DMS114 treated with DMSO at 0.1 percent for 48 hours (cell line): Measurements from ENCODE around the gene PAX8.

ENCODE experiments used
- DNase-seq: peaks from one replicate; lab custom pipeline; 2025; ENCODE audit not compliant: unreplicated experiment; lab: John Stamatoyannopoulos, UW

Gene PAX8

DNA sequence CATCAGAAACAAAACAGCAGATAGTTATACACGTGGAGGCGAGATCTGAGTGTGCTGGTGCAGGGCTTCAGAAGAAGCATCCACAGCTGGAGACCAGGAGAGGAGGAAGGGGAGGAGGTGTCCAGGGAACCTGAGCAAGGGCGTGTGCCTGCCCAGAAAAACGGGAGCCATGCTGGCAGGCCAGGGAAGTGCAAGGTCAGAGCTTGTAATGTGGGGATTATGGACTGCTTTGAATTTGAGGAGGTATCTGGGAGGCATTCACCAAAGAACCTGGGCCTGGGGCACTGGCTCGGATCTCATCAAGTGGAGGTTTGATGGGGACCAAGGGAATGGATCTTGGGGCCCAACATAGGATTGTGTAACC lies 92.3 kb downstream of the PAX8 start:
- no peak for DNase-seq

DNA sequence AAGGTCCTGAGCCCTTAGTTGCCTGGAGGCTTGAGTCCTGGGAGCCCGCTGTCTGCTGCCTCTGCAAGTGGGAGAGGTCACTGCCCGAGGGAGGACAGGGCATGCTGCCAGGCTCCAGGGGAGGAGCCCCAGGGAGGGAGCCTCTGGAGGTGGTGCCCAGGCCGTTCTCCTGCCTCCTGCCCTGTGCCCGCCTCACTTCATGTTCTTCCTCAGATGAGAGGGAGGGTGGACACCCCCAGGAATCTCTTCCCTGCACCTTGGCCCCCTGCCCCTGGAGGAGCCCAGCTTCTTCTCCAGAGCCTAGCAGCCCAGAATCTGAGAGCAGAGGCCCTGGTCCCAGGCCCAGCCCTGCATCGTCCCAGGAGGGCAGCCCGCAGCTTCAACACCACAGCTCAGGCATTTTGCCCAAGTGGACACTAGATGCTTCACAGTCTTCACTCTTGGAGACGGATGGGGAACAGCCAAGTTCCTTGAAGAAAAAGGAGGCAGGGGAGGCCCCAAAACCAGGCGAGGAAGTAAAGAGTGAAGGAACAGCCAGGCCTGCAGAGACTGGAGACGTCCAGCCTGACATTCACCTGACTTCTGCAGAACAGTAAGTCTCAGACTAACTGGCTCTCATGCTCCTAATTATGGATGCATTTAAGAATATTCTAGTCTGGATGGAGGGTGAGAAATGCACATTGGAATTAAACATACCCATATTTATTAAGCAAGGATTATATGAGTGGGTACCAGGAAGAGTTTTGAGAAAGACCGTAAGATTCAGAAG lies 92.9 kb downstream of the PAX8 start:
- DNase-seq: no peak

DNA sequence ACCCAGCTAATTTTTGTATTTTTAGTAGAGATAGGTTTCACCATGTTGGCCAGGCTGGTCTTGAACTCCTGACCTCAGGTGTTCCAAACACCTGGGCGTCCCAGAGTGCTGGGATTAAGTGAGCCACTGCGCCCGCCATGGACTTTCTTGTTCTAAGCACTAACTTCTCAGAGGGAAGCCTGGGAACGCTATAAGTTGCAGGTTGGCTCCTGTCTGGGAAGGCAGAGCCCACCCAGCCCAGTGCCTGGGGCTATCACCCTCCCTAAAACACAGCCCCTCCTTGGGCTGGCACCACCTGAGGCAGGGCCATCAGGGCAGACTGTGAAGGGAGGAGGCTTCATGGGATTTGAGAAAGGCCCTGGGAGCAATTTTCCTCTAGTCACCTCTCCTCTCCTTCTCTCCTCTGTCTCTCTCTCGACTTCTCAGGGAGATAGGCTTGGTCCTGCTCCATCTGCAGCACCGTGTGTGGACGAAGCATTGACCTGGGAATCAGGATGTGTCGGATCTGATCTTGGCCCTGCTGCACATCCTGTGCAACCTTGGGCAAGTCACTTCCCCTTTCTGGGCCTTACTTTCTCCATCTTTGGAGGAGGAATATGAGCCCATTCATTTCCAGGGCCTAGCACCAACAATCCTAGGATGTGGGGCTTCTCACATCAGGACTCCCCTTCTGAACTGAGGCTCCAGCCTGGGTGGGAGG lies 94.0 kb downstream of the PAX8 start:
- DNase-seq: no peak

DNA sequence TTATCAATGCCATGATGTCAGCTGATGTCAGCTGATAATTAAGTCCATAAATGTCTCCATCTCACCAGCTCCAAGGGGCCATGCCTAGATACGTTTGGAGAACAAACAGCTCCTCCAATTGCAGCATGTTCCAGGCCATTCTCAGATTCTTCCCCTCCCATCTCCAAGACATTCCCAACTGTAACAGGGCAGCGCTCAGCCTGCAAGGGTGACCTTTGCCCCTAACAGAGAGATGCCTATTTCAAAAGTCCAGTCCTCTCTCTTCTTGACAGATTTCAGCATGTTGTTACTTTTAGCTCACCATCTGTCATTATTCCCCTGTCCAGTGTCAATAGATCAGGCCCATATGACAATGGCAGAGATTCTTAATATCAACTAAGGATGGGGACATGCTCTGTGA lies 95.0 kb downstream of the PAX8 start:
- DNase-seq: no peak

DNA sequence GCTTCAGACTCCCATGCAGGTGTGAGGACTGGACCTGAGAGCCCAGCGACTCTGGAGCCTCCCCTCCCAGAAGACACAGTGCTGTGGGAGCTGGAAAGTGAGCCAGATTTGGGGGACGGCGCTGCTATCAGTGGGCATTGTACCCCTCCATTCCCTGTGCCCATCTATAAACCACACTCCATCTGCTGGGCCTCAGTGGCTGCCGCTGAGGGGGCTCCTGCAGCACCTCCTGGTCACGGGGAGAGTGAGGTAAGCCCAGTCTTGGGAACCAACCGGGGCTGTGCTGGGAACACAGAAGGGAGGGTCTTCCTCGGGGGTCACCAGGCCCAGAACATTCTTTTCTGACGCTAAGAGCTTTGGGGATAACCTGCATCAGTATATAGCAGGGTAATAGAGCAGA lies 95.5 kb downstream of the PAX8 start:
- DNase-seq: no peak

DNA sequence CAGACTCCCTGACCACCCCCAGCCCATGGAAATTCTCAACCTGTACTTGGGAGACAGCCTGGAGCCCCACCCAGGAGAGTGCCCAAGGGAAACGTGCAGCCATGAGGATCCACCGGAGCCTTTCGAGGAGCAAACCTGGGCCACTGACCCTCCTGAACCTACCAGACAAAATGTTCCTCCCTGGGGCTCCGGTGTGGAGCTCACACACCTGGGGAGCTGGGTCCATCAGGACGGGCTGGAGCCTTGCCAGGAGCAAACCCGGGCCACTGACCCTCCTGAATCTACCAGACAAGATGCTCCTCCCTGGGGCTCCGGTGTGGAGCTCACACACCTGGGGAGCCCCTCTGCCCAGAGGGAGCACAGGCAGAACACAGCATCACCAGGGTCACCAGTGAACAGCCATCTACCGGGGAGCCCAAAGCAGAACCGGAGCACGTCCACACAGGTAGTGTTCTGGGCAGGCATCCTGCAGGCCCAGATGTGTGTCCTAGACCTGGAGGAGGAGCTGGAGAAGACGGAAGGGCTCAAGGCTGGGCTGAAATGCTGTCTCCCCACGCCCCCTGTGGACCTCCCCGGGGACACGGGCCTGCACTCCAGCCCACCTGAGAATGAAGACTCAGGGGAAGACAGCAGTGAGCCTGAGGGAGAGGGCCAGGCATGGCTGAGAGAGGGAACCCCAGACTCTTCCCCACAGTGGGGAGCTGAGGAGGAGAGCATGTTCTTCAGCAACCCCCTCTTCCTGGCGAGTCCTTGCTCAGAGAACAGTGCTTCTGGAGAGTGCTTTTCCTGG lies 96.1 kb downstream of the PAX8 start:
- DNase-seq: no peak

DNA sequence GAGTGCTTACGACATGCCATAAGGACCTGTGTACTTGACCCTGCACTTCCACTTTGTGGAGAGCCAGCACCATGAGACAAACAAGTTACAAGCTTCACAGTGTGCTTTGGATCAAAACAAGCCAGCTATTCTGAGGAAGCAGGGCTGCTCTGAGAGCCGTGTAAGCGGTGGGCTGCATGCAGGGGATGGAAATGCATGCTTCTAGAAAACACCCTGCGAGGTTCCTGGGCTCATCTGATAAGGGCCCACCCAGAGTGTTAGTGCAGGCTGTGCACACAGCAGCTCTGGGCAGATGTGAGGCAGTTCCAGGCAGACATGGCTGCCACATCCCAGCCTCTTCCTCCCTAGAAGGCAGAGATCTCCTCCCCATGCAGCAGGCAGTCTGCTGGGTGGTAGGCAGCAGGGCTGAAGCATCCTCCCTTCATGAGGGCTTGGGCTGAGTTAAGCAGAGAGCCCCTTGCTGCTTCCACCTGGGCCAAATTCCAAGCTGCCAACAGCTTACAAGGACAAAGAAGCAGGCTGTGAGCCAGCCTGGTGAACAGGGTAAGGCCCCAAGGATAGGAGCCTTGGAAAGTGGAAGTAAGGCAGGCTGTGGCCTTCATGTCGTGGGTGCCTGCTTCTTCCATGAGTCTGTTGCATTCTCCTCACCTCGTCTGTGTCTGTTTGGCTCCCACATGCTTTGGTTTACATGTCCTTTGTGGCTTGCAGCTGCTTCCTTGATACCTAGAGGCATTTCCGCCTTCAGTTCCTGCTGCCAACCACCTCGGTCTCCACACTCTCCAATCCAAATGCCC lies 97.3 kb downstream of the PAX8 start:
- DNase-seq: no peak

DNA sequence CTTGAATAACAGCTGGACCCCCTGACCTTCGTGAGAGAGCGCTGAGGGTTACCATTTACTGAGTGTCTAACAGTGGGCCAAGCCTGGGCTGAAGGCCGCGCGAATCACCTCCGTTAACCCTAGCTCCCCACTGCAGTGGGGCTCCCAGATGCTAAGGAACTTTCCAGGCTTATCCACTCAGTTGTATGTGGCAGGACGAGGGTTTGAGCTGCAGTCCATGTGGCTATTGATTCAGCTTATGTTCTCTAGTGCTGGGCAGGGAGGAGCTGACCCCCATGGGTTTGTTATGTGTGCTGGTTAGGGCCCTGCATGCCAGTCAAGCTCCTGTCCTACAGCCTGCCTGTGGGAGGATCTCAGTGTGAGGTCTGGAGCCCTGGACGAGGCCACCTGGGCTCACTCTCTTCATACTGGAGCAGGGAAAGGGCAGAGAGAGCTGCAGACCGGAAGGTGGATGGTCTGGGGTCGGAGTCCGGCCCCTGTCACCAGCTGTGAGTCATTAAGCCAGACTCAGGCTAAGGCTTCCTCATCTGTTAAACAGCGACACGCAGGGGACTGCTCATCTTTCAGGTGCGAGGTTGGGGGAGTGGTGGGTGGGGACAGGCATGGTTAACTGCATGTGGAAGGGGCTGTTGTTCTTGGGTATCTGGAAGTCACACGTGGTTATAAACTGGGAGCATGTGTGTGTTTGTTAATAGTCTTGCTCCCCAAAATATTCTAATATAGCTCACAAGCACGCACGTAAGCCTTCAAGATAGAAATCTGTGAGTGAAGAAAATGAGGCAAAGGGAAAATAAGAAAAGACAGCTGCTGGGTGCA lies 98.4 kb downstream of the PAX8 start:
- no peak for DNase-seq

DNA sequence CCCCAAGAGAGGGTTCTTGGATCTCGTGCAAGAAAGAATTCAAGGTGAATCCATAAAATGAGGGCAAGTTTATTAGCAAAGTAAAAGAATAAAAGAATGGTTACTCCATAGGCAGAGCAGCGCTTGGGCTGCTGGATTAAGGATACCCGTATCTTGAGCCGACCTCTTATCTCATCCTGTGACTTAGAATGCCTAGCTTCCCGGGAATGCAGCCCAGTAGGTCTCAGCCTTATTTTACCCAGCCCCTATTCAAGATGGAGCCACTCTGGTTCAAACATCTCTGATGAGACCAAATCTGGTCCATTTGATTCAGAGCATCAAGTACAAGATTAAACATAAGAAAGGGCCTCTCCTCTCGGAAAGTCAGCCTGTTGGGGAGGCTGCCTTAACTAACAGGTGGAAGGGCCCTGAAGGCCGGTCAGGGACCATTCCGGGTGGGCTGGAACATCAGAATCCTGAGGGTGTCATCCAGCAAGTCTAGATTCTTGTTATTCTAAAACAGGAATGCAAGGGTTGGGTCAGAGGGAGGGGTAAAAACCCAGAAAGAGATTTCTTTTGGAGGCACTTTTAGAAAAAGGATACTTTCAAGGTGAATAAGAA lies 99.2 kb downstream of the PAX8 start:
- no peak for DNase-seq

DNA sequence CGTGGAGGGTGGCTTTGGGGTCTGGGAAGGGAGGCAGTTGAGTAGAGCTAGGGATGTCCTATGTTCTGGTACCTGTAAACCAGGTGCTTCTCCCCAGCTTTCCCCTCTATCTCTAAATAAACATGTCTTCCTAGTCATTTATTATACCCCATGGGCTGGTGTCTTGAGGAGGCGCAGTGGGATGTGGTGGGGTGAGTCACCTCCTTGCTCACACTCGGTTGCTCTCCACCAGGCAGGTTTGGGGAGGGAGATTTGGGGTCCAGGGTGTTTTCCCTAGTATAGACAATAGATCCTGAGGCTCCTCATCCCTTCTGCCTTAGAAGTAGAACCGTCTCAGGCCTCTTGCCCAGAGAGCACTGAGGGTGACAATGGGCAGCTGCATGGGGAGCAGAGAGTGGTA lies 99.8 kb downstream of the PAX8 start:
- no peak for DNase-seq

DNA sequence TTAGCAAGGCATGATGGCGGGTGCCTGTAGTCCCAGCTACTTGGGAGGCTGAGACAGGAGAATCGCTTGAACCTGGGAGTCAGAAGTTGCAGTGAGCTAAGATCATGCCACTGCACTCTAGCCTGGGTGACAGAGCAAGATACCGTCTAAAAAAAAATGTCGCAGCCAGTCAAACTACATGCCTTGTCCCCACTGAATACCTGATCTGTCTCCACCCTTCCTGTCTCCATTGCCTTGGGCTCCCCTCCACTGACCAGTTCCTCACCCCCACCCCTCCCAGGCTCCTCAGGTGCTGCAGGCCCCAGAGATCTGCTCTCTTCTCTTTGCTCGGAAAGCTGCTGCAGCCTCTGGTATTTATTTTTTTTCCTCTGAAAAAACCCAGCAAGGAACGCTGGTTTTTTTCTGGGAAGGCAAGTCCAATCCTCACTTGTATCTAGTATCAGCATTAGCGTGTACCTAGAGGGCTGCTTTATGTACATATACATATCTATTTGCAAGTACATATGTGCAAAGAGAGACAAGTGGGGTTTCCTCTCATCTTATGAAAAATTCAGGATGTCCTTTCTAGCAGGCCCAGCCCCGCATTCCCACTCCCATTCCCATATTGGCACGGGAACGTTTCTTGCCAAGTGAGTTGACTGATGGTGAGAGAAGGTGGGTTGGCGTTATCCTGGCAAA lies 100.5 kb downstream of the PAX8 start:
- DNase-seq: no peak

DNA sequence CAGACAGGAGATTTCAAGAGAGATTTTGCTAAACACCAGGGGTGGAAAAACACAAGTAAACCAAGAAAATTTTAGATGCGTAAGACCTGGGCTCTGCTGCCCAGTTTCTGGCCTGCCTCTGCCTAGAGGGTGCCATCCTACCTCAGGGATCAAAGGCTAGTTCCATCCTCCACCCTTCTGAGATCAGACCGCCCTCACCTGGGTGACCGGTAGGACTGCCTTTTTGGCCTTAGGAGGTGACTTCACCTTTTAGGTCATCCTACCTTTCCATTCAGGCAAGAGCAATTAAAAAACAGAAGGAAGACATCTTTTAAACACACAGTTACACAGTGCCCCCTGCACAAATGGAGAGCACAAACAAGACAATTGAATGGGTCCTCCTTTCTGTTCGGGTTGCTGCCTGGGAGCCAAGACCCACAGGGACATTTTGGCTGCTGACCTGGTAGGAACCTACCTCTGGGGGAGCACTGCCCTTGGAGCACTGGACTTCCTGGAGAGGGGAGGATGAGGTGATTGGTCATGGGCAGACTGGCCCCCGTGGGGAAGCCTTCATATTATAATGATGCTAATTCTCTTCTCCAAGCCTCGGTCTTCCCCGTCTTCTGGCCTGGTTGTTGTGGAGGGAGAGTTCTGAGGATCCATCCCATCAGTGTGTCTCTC lies 101.9 kb downstream of the PAX8 start:
- DNase-seq: no peak

DNA sequence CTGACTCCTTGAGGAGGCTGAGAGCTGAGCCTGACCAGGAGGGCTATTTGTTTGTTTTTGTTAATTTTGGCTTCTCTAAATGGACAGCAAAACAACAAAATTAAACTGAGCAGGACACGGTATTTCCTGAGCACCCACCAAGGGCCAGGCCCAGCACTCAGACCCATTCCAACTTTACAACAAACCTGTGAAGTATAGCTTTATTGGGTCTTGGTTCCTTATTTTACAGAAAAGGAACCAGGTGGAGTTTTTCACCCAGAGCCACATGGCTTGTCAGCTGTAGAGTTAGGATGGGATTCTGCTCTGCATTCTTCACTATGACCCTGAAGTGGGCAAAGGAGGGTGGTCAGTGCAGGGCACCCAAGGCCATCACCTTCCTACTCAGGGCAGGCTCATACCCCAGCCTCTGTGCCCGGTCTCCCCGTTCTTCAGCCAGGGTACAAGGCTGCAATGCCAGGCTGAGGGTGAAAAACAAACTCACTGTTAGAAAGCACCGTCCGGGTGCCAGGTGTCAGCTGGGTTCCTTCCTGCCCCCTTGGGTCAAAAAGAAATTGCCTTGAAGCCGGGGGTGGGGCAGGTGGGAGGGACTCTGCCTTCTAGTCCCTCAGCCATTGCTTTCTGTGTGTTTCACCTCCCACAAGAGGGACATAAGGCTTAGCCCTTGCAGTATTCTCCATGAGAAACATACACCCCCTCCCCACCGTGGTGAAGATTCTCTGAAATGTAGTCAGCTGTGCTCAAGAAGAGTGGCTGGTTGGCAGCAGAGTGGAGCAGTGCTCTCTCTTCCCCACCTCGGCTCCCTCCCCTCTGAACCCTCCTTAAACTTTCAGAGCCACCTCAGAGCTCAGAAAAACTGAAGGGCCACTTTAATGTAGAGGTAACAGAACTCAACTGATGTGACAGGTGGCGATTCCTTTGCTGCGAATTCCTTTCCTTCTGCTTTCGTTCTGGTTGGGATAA lies 102.7 kb downstream of the PAX8 start:
- DNase-seq: no peak

DNA sequence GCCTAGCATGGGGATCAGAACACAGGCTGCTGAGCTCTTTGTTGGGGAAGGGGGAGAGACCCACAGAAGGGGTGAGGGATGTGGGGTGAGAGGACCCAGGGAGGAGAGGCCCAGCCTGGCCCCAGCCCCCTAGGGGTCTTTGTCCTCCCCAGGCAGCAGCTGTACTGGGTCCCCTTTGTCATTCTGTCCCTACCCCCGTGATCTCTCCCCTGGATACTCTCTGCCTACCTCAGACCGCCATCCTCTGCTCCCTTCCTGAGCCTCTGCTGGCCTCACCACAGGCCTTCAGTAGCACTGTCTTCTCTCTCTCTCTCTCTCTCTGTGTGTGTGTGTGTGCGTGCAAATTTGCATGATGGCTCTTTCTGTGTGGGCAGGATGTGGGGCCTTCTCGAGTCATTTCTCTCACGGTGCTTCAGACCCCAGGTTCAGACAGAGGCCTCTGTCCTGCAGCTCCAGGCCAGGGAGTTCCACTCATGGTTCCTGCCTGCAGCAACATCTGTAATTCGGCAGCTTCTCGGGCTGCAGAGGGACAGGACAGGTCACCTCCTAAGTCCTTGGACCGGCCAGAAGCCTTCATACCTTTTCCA lies 103.6 kb downstream of the PAX8 start:
- no peak for DNase-seq

DNA sequence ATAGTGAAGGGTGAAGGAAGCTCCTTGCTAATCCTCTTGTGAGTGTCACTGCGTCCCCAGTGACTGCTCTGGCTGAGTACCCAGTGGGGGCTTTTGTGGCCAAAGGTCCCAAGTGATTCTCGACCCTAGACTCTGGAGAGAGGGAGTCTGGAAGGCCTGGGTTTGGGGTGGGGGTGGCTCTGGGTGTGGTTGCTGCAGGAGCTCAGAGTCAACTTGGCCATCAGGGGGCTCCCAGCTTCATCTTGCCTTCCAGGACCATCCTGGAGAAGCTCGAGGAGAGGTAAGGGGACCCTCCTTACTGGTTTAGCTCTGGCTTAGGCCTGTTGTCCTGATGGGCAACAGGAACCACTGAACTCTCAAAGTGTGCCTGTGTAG lies 104.4 kb downstream of the PAX8 start:
- no peak for DNase-seq

DNA sequence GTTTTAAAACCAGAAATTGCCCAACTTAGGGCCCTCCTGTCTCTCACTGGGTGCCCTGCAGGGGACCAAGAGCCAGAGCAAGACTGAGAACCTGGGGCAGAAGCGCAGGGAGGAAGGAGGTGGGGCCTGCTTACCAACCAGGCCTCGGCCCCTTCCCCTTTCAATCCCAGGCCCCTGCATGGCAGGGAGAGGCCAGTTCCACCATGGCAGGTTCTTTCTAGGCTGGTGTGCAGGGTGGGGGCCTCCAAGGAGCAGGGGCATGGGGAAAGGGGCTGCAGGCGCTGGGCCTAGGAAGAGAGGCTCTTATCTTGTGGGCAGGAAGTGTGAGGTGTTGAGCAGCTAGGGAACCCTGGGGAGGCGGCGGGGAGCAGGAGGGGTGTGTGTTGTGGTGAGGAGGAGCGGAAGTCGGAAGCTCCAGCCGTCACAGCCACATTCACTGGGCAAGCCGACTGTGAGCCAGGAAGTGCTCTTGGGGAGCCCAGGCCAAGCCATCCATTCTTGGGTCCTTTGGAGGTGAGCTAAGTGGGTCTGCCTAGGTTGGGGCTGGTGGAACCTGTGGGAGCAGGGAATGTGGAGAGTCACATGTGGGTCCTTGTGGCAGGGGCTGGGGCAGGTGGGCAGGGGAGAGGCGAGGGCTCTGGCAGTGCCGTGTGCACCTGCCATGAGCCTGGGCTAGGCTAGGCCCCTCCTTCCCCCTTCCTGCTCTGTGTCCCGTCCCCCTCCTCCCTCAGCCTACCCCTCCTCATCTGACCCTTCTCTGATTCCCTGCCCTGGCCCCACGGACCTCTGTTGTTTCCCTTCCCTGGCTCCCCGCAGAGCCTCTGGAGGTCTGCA lies 105.0 kb downstream of the PAX8 start, which contains the start of gene PSD4:
TSS of gene PSD4 (plus strand) at position 430 of the 834 bp plus-strand sequence. CDS start 8,486 bp downstream, outside the sequence.
- DNase-seq: no peak
